Coronary artery (tissue), 2 donors: Measurements from ENCODE around the gene SNX9.

ENCODE experiments used
- DNase-seq: peaks from one replicate; pipeline ENCODE4 v3.0.0-alpha.2; 2017; ENCODE audit warnings: low spot score
- H3K27ac ChIP-seq, 2 donors: fragments of 200-600 bp; sonication (generic); one replicate each; pipeline ENCODE4 v1.5.1; 2016 to 2019
- H3K4me3 ChIP-seq: fragments of 200-600 bp; sonication (generic); 2 replicates; pipeline ENCODE4 v1.5.1; 2016; ENCODE audit warnings: mild to moderate bottlenecking, moderate library complexity
- TF ChIP-seq, protein P1 (sequence below): fragments of 200-600 bp; sonication (generic); IDR thresholded peaks from one replicate; pipeline ENCODE4 v1.5.1; 2019; ENCODE audit warnings: antibody characterized with exemption

SNX9 gene

DNA sequence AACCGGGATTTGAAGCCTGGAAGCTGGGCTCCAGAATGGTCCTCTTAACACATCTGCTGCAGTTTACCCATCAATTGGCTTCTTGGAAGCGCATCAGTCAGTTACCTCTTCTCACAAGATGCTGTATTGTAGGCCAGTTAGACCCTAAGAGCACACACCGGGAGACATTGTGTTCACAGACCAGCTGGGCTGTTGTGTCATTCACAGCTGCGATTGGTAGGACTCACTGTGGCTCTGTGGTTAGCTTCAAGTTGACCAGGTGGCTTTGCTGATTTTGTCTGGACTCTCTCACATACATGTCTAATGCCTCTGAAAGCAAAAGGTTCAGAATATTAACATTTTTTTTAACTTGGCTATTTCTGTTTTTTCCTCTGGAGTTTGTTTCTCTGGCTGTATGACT is 64.8 kb downstream of the SNX9 start:
- H3K4me3 ChIP-seq = no peak overlapping the region
- H3K27ac ChIP-seq = no peak overlapping the region
- DNase-seq = no peak
- TF ChIP-seq, protein P1, sequence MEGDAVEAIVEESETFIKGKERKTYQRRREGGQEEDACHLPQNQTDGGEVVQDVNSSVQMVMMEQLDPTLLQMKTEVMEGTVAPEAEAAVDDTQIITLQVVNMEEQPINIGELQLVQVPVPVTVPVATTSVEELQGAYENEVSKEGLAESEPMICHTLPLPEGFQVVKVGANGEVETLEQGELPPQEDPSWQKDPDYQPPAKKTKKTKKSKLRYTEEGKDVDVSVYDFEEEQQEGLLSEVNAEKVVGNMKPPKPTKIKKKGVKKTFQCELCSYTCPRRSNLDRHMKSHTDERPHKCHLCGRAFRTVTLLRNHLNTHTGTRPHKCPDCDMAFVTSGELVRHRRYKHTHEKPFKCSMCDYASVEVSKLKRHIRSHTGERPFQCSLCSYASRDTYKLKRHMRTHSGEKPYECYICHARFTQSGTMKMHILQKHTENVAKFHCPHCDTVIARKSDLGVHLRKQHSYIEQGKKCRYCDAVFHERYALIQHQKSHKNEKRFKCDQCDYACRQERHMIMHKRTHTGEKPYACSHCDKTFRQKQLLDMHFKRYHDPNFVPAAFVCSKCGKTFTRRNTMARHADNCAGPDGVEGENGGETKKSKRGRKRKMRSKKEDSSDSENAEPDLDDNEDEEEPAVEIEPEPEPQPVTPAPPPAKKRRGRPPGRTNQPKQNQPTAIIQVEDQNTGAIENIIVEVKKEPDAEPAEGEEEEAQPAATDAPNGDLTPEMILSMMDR = no peak

DNA sequence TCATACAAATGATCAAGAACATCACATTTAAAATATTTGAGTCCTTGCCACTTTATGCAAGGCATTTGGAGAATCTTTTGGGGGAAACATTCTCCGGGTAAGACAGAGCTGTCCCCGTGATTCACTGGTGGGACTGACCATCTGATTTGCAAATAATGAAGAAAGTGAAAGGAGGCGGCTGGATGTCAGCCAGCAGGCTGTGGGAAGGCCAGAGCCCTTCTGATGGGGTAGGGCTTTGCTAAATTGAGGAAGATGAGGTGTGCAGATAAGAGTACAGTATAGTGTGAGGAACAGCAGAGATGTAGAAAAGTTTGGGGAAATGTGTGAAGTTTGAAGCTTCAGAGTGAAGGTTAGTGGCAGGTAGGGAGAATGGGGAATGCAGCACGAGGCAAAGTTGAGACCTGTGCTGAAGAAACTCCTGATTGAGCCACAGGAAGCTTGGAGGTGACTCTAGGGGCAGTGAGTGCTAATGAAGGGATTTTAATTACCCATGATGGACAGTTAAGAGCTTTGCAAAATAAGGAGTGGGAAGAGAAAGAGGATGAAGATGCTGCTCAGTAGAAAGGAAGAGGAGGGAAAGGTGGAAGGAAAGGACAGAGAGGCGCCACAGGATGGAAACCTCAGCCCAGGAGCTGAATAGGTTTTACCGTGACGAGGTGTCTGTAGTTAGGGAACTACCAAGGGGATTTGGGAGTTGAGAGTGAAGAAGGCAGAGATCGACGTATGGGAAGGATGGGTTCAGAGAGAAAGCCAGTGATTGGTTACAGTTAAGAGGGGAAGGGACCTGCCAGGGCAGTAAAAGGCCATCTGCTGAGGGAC is 68.7 kb downstream of the SNX9 start:
- H3K27ac ChIP-seq = no peak overlapping the region
- TF ChIP-seq, protein P1 = no peak
- no peak for DNase-seq

DNA sequence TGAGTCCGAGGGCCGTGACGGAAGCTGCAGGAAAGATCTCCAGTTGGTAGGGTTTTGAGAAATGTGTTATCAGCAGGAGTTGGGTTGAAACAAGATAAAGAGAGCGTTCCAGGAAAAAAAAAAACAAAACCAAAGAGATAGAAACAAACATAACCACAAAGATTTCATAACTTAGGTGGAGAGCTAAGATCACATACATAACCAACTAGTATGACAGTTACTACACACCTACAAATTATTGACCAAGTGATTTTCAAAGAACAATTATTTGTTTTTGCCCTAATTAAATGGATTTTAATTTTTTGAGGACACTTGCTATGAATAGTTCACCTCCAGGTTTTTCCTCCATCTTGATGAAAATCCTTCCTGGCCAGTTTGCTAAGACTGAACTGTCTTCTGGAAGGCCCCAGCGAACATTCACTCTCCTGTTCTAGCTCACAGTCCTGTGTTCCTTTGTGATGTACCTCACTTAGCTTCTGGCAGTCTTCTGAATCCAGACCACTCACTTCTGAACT is 69.4 kb downstream of the SNX9 start:
- TF ChIP-seq, protein P1 = no peak
- H3K4me3 ChIP-seq = no peak overlapping the region
- no peak for DNase-seq
- no peak overlapping the region for H3K27ac ChIP-seq

More for the DNA sequence above, 68.7 kb downstream of the SNX9 start:
- no peak overlapping the region for H3K4me3 ChIP-seq

DNA sequence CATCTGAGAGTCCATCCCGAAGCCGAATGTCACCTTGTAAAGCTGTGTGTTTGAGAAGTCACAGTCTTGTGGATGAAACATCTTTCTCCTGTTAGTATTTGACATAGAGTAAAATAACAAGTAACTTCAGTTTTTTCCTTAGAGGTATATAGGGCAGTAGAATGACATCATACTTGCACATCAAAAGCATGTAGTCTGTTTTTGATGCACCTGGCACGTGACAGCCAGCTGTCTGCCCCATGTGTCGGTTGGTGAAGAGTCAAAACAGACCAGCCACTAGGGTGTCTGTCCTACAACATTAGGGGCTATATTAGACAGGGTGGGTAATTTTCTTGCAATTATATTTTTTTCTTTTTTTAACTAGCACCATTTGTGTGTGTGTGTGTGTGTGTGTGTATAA is 70.2 kb downstream of the SNX9 start:
- TF ChIP-seq, protein P1 = no peak
- H3K27ac ChIP-seq = no peak overlapping the region
- DNase-seq = no peak
- H3K4me3 ChIP-seq = no peak overlapping the region

DNA sequence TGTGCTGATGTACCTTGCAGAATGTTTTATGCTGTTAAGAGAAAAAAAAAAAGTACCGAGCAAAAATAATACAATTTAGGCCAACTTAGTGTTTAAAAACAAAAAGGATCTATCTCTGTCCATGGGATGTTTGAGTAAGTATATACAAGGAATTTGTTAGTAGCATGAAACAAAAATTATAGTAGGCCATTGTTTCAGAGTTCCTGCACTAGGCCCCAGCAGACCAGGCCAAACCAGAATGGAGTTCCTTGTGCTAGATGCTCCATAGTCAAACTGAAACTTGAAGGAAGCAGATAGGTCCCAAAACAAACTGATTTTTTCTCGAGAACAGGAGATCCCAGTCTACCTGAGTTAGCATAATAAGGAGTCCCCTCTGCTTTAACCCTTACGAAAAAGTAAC is 72.5 kb downstream of the SNX9 start:
- DNase-seq = no peak
- Histone ChIP-seq H3K4me3 (no peak overlapping the region), H3K27ac (no peak overlapping the region)
- TF ChIP-seq, protein P1 = no peak

DNA sequence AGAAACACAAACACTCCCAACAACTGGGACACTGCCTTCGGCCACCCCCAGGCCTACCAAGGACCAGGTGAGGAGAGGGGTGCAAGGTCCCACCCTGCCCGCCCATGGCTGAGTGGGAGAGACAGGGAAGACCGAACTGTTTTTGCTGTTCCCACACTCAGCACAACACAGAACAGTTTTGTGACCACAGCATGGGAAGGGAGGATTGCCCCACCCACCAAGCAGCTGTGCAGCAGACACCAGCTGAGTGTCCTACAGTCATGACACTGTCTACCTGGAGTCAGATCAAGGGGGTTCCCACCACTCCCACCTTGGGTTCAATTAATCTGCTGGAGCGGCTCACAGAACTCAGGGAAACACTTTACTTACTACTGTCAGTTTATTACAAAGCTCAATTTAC is 73.9 kb downstream of the SNX9 start:
- Histone ChIP-seq H3K27ac (no peak overlapping the region), H3K4me3 (no peak overlapping the region)
- TF ChIP-seq, protein P1 = no peak
- no peak for DNase-seq

DNA sequence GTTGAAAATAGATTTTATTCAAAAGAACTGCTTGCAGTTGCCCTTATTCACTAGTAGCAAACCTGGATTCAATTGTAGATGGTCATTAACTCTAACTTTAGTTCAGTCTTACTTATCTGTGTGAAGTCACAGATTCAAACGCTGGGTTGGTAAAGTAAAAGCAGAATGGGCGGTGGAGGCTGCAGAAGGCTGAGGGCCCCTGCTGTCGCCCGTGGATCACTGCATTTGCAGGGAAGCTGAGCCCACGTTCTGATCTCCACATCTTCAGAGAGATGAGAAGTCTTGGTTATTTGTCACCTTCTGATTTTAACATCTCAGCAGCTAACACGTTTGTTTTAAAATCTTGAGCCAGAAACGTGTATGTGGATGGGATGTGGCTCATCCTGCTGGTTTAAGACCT is 75.1 kb downstream of the SNX9 start:
- TF ChIP-seq, protein P1 = no peak
- Histone ChIP-seq H3K4me3 (no peak overlapping the region), H3K27ac (no peak overlapping the region)
- no peak for DNase-seq
